Naive B cell (primary cell): ENCODE data around the gene AGBL4. TPM values are rescaled to one million over a fixed set of nuclear protein-coding genes. Genes with fewer than 3 reads are reported as not detected.

ENCODE experiments used
- ATAC-seq, 2 donors: fragments of 150-1000 bp; cut with Tn5 transposase; 2 replicates each; pipeline ENCODE4 v1.10.0; 2021; ENCODE audit warnings: low read depth in 2 of 2, mild to moderate bottlenecking in 2 of 2, moderate library complexity in 2 of 2
- DNase-seq: peaks from one replicate; pipeline ENCODE4 v3.0.0; 2022
- H3K27ac Mint-ChIP-seq, 6 donors: one replicate each; pipeline ENCODE4 v1.8.0; 2020 to 2022; ENCODE audit warnings: mild to moderate bottlenecking in 6 of 6, mixed read lengths in 6 of 6, moderate library complexity in 5 of 6, inconsistent platforms in 2 of 6
- H3K27me3 Mint-ChIP-seq, 3 donors: one replicate each; pipeline ENCODE4 v1.8.0; 2021 to 2022; ENCODE audit warnings: mixed read lengths in 3 of 3, mild to moderate bottlenecking in 1 of 3
- H3K36me3 Mint-ChIP-seq, 2 donors: one replicate each; pipeline ENCODE4 v1.8.0; 2020 to 2022; ENCODE audit warnings: mixed read lengths in 2 of 2, inconsistent platforms in 1 of 2, mild to moderate bottlenecking in 1 of 2
- H3K4me1 Mint-ChIP-seq, 3 donors: one replicate each; pipeline ENCODE4 v1.8.0; 2020 to 2022; ENCODE audit warnings: mixed read lengths in 3 of 3, inconsistent platforms in 1 of 3, mild to moderate bottlenecking in 1 of 3, moderate library complexity in 1 of 3
- H3K4me3 Mint-ChIP-seq, 8 donors: one replicate each; pipeline ENCODE4 v1.8.0; 2020 to 2022; ENCODE audit warnings: mild to moderate bottlenecking in 8 of 8, mixed read lengths in 8 of 8, moderate library complexity in 8 of 8, inconsistent platforms in 2 of 8
- H3K9me3 Mint-ChIP-seq, 7 donors: one replicate each; pipeline ENCODE4 v1.8.0; 2020 to 2022; ENCODE audit warnings: mixed read lengths in 7 of 7, mild to moderate bottlenecking in 5 of 7, inconsistent platforms in 2 of 7, moderate library complexity in 1 of 7
- polyA plus RNA-seq, 6 donors: library from polyadenylated mRNA; unstranded; fragments of 300-500 nt; fragmentation: Illumina TruSeq; gene quantifications; one replicate each; pipeline ENCODE4 v1.2.3, GENCODE V29; 2021; ENCODE audit warnings: low read depth in 6 of 6

AGBL4 gene
- polyA plus RNA-seq, 6 donors from 2014 or later: 0.18 to 0.32 (median 0.20) TPM; not detected in 3

GRCh38 chr1:48611841-48612240, 1411.9 kb downstream of the AGBL4 start:
- Mint-ChIP-seq H3K4me3 (no peak overlapping the region), H3K36me3 (no peaks in the 10 kb centered on the region), H3K27me3 (peaks cover 4 to 21% (median 6%) of the 10 kb centered on the region in 3 donors), H3K9me3 (no peaks in the 10 kb centered on the region), H3K27ac (no peak overlapping the region), H3K4me1 (no peaks in the 10 kb centered on the region)
- no peak for ATAC-seq
- DNase-seq: no peak

- no peak overlapping the region for H3K27ac Mint-ChIP-seq
- no peak for ATAC-seq
Observed at GRCh38 chr1:48610628-48611542, 1412.9 kb downstream of the AGBL4 start.

GRCh38 chr1:48608882-48609281, 1414.9 kb downstream of the AGBL4 start:
- ATAC-seq: no peak
- no peak overlapping the region for H3K4me3 Mint-ChIP-seq
- no peaks in the 10 kb centered on the region for H3K36me3 Mint-ChIP-seq
- H3K4me1 Mint-ChIP-seq: no peaks in the 10 kb centered on the region
- no peaks in the 10 kb centered on the region for H3K9me3 Mint-ChIP-seq
- no peak overlapping the region for H3K27ac Mint-ChIP-seq
- DNase-seq: no peak
- peaks cover 4 to 21% (median 13%) of the 10 kb centered on the region in 3 donors for H3K27me3 Mint-ChIP-seq

More at GRCh38 chr1:48610628-48611542, 1412.9 kb downstream of the AGBL4 start:
- H3K4me3 Mint-ChIP-seq: no peak overlapping the region
- H3K4me1 Mint-ChIP-seq: no peaks in the 10 kb centered on the region
- DNase-seq: no peak
- peaks cover 4 to 21% (median 6%) of the 10 kb centered on the region in 3 donors for H3K27me3 Mint-ChIP-seq
- no peaks in the 10 kb centered on the region for H3K36me3 Mint-ChIP-seq
- no peaks in the 10 kb centered on the region for H3K9me3 Mint-ChIP-seq

GRCh38 chr1:48603222-48603621, 1420.5 kb downstream of the AGBL4 start:
- no peak overlapping the region for H3K4me3 Mint-ChIP-seq
- no peaks in the 10 kb centered on the region for H3K4me1 Mint-ChIP-seq
- no peaks in the 10 kb centered on the region for H3K36me3 Mint-ChIP-seq
- H3K27me3 Mint-ChIP-seq: peaks cover 3 to 9% (median 5%) of the 10 kb centered on the region in 3 donors
- ATAC-seq (no peak), DNase-seq (no peak)
- H3K27ac Mint-ChIP-seq: no peak overlapping the region
- no peaks in the 10 kb centered on the region for H3K9me3 Mint-ChIP-seq

GRCh38 chr1:48602349-48602748, 1421.4 kb downstream of the AGBL4 start:
- Mint-ChIP-seq H3K4me3 (no peak overlapping the region), H3K36me3 (no peaks in the 10 kb centered on the region), H3K9me3 (no peaks in the 10 kb centered on the region), H3K27ac (no peak overlapping the region), H3K4me1 (no peaks in the 10 kb centered on the region), H3K27me3 (peaks cover 0 to 7% (median 4%) of the 10 kb centered on the region in 3 donors)
- ATAC-seq (no peak), DNase-seq (no peak)

- no peaks in the 10 kb centered on the region for H3K4me1 Mint-ChIP-seq
- H3K27ac Mint-ChIP-seq: no peak overlapping the region
- no peak for ATAC-seq
- no peak for DNase-seq
- H3K4me3 Mint-ChIP-seq: no peak overlapping the region
- peaks cover 0 to 4% (median 2%) of the 10 kb centered on the region in 3 donors for H3K27me3 Mint-ChIP-seq
- no peaks in the 10 kb centered on the region for H3K9me3 Mint-ChIP-seq
- H3K36me3 Mint-ChIP-seq: no peaks in the 10 kb centered on the region
Observed at GRCh38 chr1:48600182-48600581, 1423.6 kb downstream of the AGBL4 start.

- ATAC-seq (no peak), DNase-seq (no peak)
- Mint-ChIP-seq H3K4me1 (no peaks in the 10 kb centered on the region), H3K27ac (no peak overlapping the region), H3K9me3 (no peaks in the 10 kb centered on the region), H3K27me3 (peaks cover 0 to under 1% (median 0%) of the 10 kb centered on the region in 3 donors), H3K4me3 (peak overlapping the region in 1 of 8 donors; percentile 14), H3K36me3 (no peaks in the 10 kb centered on the region)
Observed at GRCh38 chr1:48597663-48598062, 1426.1 kb downstream of the AGBL4 start.

GRCh38 chr1:48596046-48596445, 1427.7 kb downstream of the AGBL4 start:
- no peak for ATAC-seq
- no peak for DNase-seq
- no peaks in the 10 kb centered on the region for H3K36me3 Mint-ChIP-seq
- H3K4me3 Mint-ChIP-seq: no peak overlapping the region
- no peaks in the 10 kb centered on the region for H3K27me3 Mint-ChIP-seq
- H3K4me1 Mint-ChIP-seq: no peaks in the 10 kb centered on the region
- H3K9me3 Mint-ChIP-seq: no peaks in the 10 kb centered on the region
- H3K27ac Mint-ChIP-seq: no peak overlapping the region

GRCh38 chr1:48595613-48596012, 1428.1 kb downstream of the AGBL4 start:
- Mint-ChIP-seq H3K9me3 (no peaks in the 10 kb centered on the region), H3K27ac (no peak overlapping the region), H3K4me1 (no peaks in the 10 kb centered on the region), H3K4me3 (no peak overlapping the region), H3K27me3 (no peaks in the 10 kb centered on the region), H3K36me3 (no peaks in the 10 kb centered on the region)
- no peak for ATAC-seq
- DNase-seq: no peak

- no peaks in the 10 kb centered on the region for H3K4me1 Mint-ChIP-seq
- H3K36me3 Mint-ChIP-seq: no peaks in the 10 kb centered on the region
- ATAC-seq (no peak), DNase-seq (no peak)
- no peak overlapping the region for H3K4me3 Mint-ChIP-seq
- peaks cover 0 to 7% (median 0%) of the 10 kb centered on the region in 3 donors for H3K27me3 Mint-ChIP-seq
- no peaks in the 10 kb centered on the region for H3K9me3 Mint-ChIP-seq
- H3K27ac Mint-ChIP-seq: no peak overlapping the region
Observed at GRCh38 chr1:48592330-48592729, 1431.4 kb downstream of the AGBL4 start.

GRCh38 chr1:48591181-48591580, 1432.6 kb downstream of the AGBL4 start:
- no peak overlapping the region for H3K27ac Mint-ChIP-seq
- ATAC-seq: no peak
- H3K9me3 Mint-ChIP-seq: no peaks in the 10 kb centered on the region

GRCh38 chr1:48588061-48588460, 1435.7 kb downstream of the AGBL4 start:
- Mint-ChIP-seq H3K27ac (no peak overlapping the region), H3K4me1 (no peaks in the 10 kb centered on the region), H3K4me3 (no peak overlapping the region), H3K36me3 (peaks cover 0 to 8% of the 10 kb centered on the region in 2 donors), H3K27me3 (peaks cover 7 to 12% (median 9%) of the 10 kb centered on the region in 3 donors), H3K9me3 (no peaks in the 10 kb centered on the region)
- no peak for ATAC-seq
- no peak for DNase-seq

More at GRCh38 chr1:48591181-48591580, 1432.6 kb downstream of the AGBL4 start:
- no peaks in the 10 kb centered on the region for H3K4me1 Mint-ChIP-seq
- H3K36me3 Mint-ChIP-seq: peaks cover 0 to 6% of the 10 kb centered on the region in 2 donors
- H3K27me3 Mint-ChIP-seq: peaks cover 6 to 8% (median 7%) of the 10 kb centered on the region in 3 donors
- H3K4me3 Mint-ChIP-seq: no peak overlapping the region
- DNase-seq: no peak

GRCh38 chr1:48582408-48582807, 1441.3 kb downstream of the AGBL4 start:
- H3K9me3 Mint-ChIP-seq: no peaks in the 10 kb centered on the region
- no peak overlapping the region for H3K4me3 Mint-ChIP-seq
- peaks cover 0 to 12% (median 9%) of the 10 kb centered on the region in 3 donors for H3K27me3 Mint-ChIP-seq
- DNase-seq: no peak
- no peaks in the 10 kb centered on the region for H3K4me1 Mint-ChIP-seq
- H3K27ac Mint-ChIP-seq: no peak overlapping the region
- peaks cover 0 to 8% of the 10 kb centered on the region in 2 donors for H3K36me3 Mint-ChIP-seq
- no peak for ATAC-seq

GRCh38 chr1:48581270-48581669, 1442.5 kb downstream of the AGBL4 start:
- Mint-ChIP-seq H3K36me3 (peaks cover 0 to 3% of the 10 kb centered on the region in 2 donors), H3K9me3 (no peaks in the 10 kb centered on the region), H3K27ac (no peak overlapping the region), H3K4me3 (no peak overlapping the region), H3K4me1 (no peaks in the 10 kb centered on the region), H3K27me3 (peaks cover 0 to 5% (median 5%) of the 10 kb centered on the region in 3 donors)
- DNase-seq (no peak), ATAC-seq (no peak)
